Stomach smooth muscle (tissue), 2 donors: Measurements from ENCODE around the gene MAFB.
A peak's percentile ranks its signal among the peaks of the same experiment; 100 is the strongest.

Experiments used
- H3K27ac ChIP-seq: one replicate; pipeline ENCODE4 v1.7.0; 2013; ENCODE audit warnings: mild to moderate bottlenecking, low read length, inconsistent platforms
- H3K27me3 ChIP-seq, 2 donors: one replicate each; pipeline ENCODE4 v1.7.0; 2013; ENCODE audit warnings: low read length in 2 of 2; ENCODE audit not compliant: insufficient read depth in 2 of 2, control insufficient read depth in 1 of 2
- H3K36me3 ChIP-seq, 2 donors: one replicate each; pipeline ENCODE4 v1.7.0; 2013; ENCODE audit warnings: low read length in 2 of 2; ENCODE audit not compliant: control insufficient read depth in 2 of 2, insufficient read depth in 2 of 2
- H3K4me1 ChIP-seq: one replicate; pipeline ENCODE4 v1.7.0; 2013; ENCODE audit warnings: low read length; ENCODE audit not compliant: control insufficient read depth, insufficient read depth
- H3K4me3 ChIP-seq, 2 donors: one replicate each; pipeline ENCODE4 v1.7.0; 2013; ENCODE audit warnings: low read length in 2 of 2
- H3K9ac ChIP-seq, 2 donors: one replicate each; pipeline ENCODE4 v1.7.0; 2013; ENCODE audit warnings: low read length in 2 of 2, mild to moderate bottlenecking in 1 of 2
- H3K9me3 ChIP-seq, 2 donors: one replicate each; pipeline ENCODE4 v1.7.0; 2013; ENCODE audit warnings: low read length in 2 of 2; ENCODE audit not compliant: control insufficient read depth in 2 of 2
- donor health status: healthy.
- donor health status: Pancreatic carcinoma.

MAFB gene

DNA sequence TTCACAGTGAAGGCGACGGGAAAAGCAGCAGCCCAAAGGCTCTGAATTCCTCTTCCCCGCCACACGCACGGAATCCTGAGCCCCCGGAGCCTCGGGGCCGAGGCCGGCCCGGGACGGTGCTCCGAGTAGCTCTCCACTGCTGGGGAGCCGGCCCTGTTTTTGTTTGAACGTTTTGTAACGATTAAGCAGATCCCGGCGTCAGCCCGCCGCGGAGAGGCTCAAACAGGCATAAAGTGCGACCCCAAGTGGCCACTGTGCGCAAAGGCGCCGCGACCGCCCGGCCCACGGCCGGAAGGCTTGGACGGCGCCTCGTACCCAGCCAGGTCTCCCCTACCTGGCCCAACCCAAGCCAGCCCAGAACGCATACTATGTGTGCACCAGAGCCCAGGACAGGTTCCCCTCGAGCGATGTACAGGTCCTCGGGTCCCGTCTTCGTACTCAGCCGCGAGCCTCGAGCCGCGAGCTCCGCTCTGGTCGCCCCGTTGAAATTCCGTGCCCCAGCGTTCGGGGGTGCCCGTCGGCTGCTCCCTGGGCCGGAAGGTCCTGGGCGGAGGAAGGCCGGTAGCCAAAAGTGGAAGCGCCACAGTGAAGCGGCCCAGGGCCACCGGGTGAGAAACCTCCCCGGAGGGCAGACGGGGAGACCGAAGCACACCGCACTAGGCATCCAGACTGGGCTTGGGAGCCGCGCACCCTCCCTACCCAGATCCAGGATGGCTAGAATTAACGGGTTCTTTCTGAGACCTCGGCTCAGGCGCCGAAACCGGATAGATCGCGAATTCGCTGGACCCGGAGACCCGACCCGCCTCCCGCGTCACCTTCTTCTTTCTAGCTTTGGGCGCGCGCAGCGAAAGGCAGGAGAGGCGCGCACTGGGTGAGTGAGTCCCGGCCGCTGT is 1.2 kb upstream of the MAFB start:
- Histone ChIP-seq H3K4me3 (peak overlapping the region; percentile 74 to 85), H3K27me3 (peaks cover 40 to 48% of the 10 kb centered on the region in 2 donors), H3K4me1 (peaks cover 45% of the 10 kb centered on the region), H3K9ac (peak overlapping the region; percentile 72 to 85), H3K9me3 (no peaks in the 10 kb centered on the region), H3K36me3 (peaks cover 0 to 2% of the 10 kb centered on the region in 2 donors), H3K27ac (peak overlapping the region; percentile 95)

DNA sequence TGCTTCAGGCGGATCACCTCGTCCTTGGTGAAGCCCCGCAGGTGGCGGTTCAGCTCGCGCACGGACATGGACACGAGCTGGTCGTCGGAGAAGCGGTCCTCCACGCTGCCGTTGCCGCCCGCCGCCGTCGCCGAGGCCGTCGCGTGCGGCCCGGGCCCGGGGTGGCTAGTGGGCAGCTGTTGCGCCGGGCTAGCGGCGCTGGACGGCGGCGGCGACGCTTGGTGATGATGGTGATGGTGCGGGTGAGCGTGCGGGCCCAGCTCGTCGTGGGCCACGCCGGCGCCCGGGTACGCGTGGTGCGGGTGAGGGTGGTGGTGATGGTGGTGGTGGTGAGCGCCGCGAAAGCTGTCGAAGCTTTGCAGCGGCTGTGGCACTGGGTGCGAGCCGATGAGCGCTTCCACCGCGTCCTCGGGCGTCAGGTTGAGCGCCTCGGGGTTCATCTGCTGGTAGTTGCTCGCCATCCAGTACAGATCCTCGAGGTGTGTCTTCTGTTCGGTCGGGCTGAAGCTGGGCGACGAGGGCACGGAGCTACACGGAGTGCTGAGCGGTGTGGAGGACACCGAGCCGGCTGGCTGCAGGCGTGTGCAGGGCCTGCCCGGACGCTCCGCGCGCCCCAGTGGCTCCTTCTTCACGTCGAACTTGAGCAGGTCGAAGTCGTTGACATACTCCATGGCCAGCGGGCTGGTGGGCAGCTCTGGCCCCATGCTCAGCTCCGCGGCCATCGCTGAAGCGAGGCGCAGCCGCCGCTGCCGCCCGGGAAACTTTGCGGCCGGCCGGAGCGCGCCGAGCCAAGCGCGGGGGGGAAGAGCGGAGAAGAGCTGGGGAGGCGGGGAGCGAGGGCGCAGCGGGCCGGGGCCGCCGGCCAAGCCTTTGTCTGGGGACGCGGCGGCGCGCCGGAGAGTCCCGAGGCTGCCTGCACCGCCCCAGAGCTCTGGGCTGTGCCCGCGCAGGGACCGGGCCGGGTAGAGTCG is 622 bp downstream of the MAFB start:
- Histone ChIP-seq H3K27ac (peak overlapping the region; percentile 67), H3K9ac (peak overlapping the region; percentile 42 to 69), H3K36me3 (peaks cover 0 to 4% of the 10 kb centered on the region in 2 donors), H3K9me3 (no peaks in the 10 kb centered on the region), H3K4me3 (peak overlapping the region; percentile 85), H3K27me3 (peaks cover 32 to 44% of the 10 kb centered on the region in 2 donors), H3K4me1 (peaks cover 47% of the 10 kb centered on the region)

DNA sequence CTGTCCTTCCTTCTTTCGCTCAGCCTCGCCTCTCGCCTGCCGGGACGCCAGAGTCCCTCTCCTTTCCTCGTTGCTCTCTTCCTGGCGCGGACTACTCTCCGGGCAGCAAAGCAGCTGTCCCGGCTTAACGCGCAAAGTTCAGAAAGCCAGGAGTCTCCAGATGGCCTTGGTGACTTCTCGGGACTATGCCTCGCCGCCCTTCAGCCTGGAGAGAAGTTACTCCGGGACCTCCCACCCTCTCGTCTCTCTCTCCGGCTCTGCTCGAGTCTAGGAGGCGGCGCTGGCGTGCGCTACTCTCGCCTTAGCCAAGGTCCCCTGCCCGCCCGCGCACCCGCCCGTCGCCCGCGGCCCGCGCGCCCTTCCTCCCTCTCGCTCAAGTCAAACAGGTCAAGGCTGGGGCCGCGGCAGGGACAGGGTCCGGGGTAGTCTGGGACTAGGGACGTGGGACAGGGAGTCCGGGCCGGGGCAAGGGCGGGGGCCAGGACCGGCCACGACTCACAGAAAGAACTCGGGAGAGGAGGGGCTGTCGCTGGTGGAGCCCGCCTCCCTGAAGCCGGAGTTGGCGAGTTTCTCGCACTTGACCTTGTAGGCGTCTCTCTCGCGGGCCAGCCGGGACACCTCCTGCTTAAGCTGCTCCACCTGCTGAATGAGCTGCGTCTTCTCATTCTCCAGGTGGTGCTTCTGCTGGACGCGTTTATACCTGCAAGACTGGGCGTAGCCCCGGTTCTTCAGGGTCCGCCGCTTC is 1.5 kb downstream of the MAFB start:
- no peak overlapping the region for H3K27ac ChIP-seq
- peaks cover 0 to 4% of the 10 kb centered on the region in 2 donors for H3K36me3 ChIP-seq
- H3K4me3 ChIP-seq, result peak overlapping the region; percentile 85
- H3K9ac ChIP-seq, result peak overlapping the region; percentile 47 to 69
- no peaks in the 10 kb centered on the region for H3K9me3 ChIP-seq
- H3K4me1 ChIP-seq, result peaks cover 49% of the 10 kb centered on the region
- peaks cover 28 to 41% of the 10 kb centered on the region in 2 donors for H3K27me3 ChIP-seq

DNA sequence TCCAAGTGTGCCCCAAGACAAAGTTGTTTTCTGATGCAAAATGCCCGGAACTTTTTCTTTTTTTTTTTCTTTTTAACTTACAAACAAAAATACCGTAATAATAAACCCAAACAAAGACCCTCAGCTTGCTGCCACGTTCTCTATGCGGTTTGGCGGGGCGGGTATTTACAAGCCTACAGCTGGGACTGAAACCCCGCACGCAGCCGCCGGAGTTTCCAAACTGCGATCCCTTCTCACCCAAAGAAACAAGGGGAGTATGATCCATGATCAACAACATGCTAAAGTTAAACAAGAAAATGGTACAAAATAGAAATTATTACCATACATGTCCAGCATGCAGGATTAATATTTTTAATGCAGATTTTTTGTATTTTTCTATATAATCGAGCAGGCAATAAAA is 2.1 kb downstream of the MAFB start:
- Histone ChIP-seq H3K9me3 (no peaks in the 10 kb centered on the region), H3K27ac (no peak overlapping the region), H3K9ac (peak overlapping the region; percentile 47 to 69), H3K36me3 (peaks cover 0 to 4% of the 10 kb centered on the region in 2 donors), H3K27me3 (peaks cover 23 to 35% of the 10 kb centered on the region in 2 donors), H3K4me3 (peak overlapping the region; percentile 85), H3K4me1 (peaks cover 50% of the 10 kb centered on the region)

DNA sequence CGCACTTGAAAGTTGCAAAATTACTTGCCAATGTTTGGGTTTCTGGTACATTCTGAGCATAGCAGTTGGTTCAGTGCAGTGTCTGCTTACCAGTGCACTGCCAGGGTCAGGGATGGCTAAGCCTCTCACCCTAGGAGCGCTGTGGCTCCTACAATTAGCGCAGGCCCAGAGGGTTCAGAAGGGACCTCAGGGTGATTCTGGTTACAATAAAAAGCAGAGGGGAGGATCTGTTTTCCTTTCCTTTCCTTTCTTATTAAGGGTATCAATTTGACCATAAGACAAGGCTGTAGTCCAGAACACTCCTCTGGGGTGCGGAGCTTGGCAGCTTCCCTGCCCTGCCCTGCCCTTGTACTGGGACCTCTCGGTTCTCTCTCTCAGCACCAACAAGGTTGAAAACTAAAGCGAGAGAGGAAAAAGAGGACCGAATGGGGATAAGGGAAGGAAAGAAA is 2.6 kb downstream of the MAFB start:
- Histone ChIP-seq H3K4me1 (peaks cover 50% of the 10 kb centered on the region), H3K9me3 (no peaks in the 10 kb centered on the region), H3K27ac (no peak overlapping the region), H3K27me3 (peaks cover 18 to 31% of the 10 kb centered on the region in 2 donors), H3K36me3 (peaks cover 0 to 4% of the 10 kb centered on the region in 2 donors), H3K4me3 (peak overlapping the region; percentile 85), H3K9ac (peak overlapping the region in 1 of 2 donors; percentile 69)

DNA sequence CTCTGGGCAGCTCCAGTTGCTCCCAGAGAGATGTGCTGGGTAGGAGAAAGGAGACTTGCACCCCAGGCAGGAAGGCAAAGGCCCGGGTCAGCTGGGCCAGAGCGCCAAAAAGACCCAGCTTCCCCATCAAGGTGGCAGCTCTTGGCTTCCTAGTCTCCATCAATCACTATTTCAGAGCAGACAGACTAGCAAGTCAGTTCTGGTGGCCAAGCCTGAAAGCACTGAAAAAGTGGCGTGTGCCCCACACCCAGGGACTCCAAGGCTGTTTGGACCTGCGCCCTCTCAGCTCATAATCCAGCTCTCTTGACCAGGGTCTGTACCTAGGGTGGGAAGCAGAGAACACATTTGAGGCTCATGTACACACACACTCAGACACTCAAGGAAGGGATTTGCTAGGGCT is 3.7 kb downstream of the MAFB start:
- Histone ChIP-seq H3K27me3 (peaks cover 11 to 20% of the 10 kb centered on the region in 2 donors), H3K9ac (no peak overlapping the region), H3K36me3 (peaks cover 0 to 4% of the 10 kb centered on the region in 2 donors), H3K4me3 (peak overlapping the region in 1 of 2 donors; percentile 47), H3K4me1 (peaks cover 47% of the 10 kb centered on the region), H3K27ac (no peak overlapping the region), H3K9me3 (no peaks in the 10 kb centered on the region)

DNA sequence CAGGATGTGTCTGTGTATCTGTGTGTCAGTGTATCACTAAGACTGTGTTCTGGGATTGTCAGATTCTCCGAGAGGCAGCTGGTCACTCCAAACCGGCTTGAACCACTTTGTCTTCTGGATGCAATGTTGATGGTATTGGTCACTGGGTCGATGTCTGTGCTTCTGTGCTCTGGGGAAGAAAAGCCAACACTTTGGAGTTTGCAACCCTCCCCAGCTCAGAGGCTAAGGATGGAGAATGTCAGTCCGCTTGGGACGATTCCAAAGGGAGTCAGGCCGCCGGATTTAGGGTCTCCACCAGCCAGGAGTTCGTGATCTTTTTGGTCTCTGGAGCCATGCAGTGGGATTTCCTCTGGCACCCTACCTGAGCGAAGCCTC is 5.2 kb downstream of the MAFB start:
- H3K27me3 ChIP-seq, result peaks cover 8 to 17% of the 10 kb centered on the region in 2 donors
- H3K27ac ChIP-seq, result no peak overlapping the region
- H3K4me1 ChIP-seq, result peaks cover 35% of the 10 kb centered on the region

DNA sequence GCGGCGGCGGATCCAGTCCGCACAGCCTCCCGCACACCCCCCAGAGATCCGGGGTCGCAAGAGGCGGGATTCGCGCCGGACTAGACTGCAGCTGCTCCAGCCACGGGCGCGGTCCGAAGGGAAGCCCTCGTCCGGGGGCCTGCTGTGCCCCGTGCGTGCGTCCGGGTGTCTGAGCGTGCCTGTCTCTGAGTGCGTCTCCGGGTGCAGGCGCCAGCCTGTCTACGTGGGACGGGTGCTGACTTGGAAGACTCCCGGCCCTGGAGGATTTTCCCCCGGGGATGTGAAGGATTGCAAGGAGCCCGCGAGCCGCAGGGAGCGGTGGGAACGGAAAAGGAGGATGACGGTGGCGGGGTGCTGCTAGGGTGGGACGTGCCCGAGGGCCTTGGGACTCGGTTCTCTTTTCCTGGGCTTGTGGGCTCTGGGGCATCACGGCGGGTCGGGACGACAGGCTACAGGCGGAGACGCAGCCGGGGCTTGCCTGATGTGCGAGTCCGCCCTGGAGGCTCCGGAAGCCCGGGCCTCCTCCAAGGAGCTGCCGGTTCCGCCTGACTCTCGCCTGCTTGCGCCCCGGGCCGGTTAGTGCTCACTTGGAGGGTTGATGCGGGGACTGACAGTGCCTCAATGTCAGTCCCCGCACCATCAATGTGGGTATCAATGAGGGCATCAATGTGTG is 5.7 kb downstream of the MAFB start:
- H3K27me3 ChIP-seq, result peaks cover 8 to 17% of the 10 kb centered on the region in 2 donors
- peak overlapping the region in 1 of 2 donors; percentile 64 for H3K4me3 ChIP-seq
- H3K9me3 ChIP-seq, result no peaks in the 10 kb centered on the region
- H3K36me3 ChIP-seq, result peaks cover 0 to 4% of the 10 kb centered on the region in 2 donors
- H3K27ac ChIP-seq, result no peak overlapping the region
- peaks cover 31% of the 10 kb centered on the region for H3K4me1 ChIP-seq
- no peak overlapping the region for H3K9ac ChIP-seq

More for the DNA sequence above, 5.2 kb downstream of the MAFB start:
- peak overlapping the region in 1 of 2 donors; percentile 64 for H3K4me3 ChIP-seq
- H3K36me3 ChIP-seq, result peaks cover 0 to 4% of the 10 kb centered on the region in 2 donors
- no peak overlapping the region for H3K9ac ChIP-seq
- H3K9me3 ChIP-seq, result no peaks in the 10 kb centered on the region

DNA sequence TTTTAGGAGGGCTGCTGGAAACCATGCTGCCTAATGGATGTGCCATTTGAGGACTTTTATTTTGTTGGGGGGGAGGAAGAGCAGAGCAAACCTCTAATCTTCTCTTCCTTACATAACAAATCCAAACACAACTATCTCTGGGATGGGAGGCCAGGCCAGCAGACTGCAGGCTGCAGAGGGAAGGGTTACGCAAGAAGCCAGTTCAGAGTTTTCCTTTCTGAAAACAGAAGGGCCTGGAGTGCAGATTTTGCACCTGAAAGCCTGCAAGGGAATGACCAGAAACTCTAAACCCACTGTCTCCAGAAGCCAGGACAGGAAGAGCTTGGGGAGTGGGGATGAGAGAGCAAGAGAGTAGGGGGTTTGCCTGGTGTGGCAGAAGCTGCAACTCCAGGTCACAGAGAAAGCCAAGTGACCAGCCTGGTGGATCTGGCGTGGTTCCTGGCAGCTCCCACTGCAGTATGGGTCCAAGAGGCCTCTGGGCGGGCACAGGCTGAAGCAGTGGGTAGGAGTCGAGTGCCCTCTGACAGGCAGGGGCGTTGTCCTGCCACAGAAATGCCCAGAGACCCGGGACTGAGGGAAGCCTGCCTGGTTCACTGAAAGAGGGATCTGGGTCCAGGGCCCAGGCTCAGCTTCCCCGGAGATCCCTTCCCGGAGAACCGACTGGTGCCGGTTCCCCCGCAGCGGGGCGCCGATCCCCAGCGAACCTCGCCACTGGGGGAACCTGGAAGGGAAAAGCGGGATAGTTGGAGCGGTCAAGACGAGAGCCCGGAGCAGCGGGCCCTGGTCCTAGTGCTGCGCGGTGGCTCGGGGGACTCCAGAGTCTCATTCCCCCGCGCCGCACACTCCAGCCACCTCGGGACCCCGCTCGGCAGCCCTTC is 6.7 kb downstream of the MAFB start:
- no peak overlapping the region for H3K9ac ChIP-seq
- H3K4me1 ChIP-seq, result peaks cover 22% of the 10 kb centered on the region
- peak overlapping the region in 1 of 2 donors; percentile 64 for H3K4me3 ChIP-seq
- no peaks in the 10 kb centered on the region for H3K9me3 ChIP-seq
- no peak overlapping the region for H3K27ac ChIP-seq
- H3K27me3 ChIP-seq, result peaks cover 8 to 17% of the 10 kb centered on the region in 2 donors
- peaks cover 0 to 4% of the 10 kb centered on the region in 2 donors for H3K36me3 ChIP-seq
